ENCODE data around the gene SPOCK1.

- TF ChIP-seq ESRRA (IDR thresholded peaks at IDR 0.05; ENCODE audit: borderline replicate concordance, low read length) (no peak), CTCF (IDR thresholded peaks at IDR 0.05) (no peak), NR3C1 (IDR thresholded peaks at IDR 0.05) (no peak), POLR2A (IDR thresholded peaks at IDR 0.05; ENCODE audit: low read length) (no peak)
Observed at GRCh38 chr5:137190031-137190430, 309.1 kb downstream of the SPOCK1 start.
